T follicular helper cell (primary cell): ENCODE results near the gene RPL5.

Experiments
- DNase-seq: peaks from one replicate; pipeline ENCODE4 v3.0.0-alpha.2; 2020; ENCODE audit warnings: low read depth

RPL5 gene

GRCh38 chr1:92820024-92820423, 11.8 kb upstream of the RPL5 start:
- no peak for DNase-seq

- no peak for DNase-seq
These were observed 11.3 kb upstream of the RPL5 start for GRCh38 chr1:92820551-92820950.

GRCh38 chr1:92822879-92823278, 9.0 kb upstream of the RPL5 start:
- DNase-seq: no peak

- no peak for DNase-seq
These were observed 5.0 kb upstream of the RPL5 start for GRCh38 chr1:92826792-92827191.

- DNase-seq: no peak
These were observed 475 bp upstream of the RPL5 start for GRCh38 chr1:92831368-92831761.

GRCh38 chr1:92832537-92833114, 786 bp downstream of the RPL5 start:
- no peak for DNase-seq

- DNase-seq: no peak
These were observed 2.0 kb downstream of the RPL5 start for GRCh38 chr1:92833840-92834239.

- DNase-seq: no peak
These were observed 2.8 kb downstream of the RPL5 start for GRCh38 chr1:92834617-92835016.

GRCh38 chr1:92837062-92837461, 5.2 kb downstream of the RPL5 start:
- DNase-seq: no peak

GRCh38 chr1:92838519-92838918, 6.7 kb downstream of the RPL5 start:
- DNase-seq: no peak

- no peak for DNase-seq
These were observed 7.6 kb downstream of the RPL5 start for GRCh38 chr1:92839442-92839841.

GRCh38 chr1:92840600-92840999, 8.8 kb downstream of the RPL5 start:
- DNase-seq: no peak

- no peak for DNase-seq
These were observed 10.5 kb downstream of the RPL5 start for GRCh38 chr1:92842082-92843045.

- DNase-seq: no peak
These were observed 11.2 kb downstream of the RPL5 start for GRCh38 chr1:92843046-92843423.

GRCh38 chr1:92843429-92844352, 11.9 kb downstream of the RPL5 start:
- no peak for DNase-seq

- DNase-seq: no peak
These were observed 12.6 kb downstream of the RPL5 start for GRCh38 chr1:92844439-92844838.

GRCh38 chr1:92845908-92846307, 14.1 kb downstream of the RPL5 start:
- no peak for DNase-seq

- DNase-seq: no peak
These were observed 16.4 kb downstream of the RPL5 start for GRCh38 chr1:92848201-92848600.

GRCh38 chr1:92850019-92850418, 18.2 kb downstream of the RPL5 start:
- DNase-seq: no peak

GRCh38 chr1:92851729-92852128, 19.9 kb downstream of the RPL5 start:
- DNase-seq: no peak

- DNase-seq: no peak
These were observed 21.5 kb downstream of the RPL5 start for GRCh38 chr1:92853299-92853698.

GRCh38 chr1:92854101-92854785, 22.4 kb downstream of the RPL5 start:
- DNase-seq: no peak
